ENCODE data around the gene SLC1A4.
"Not testable (repeated sequence)": the region's sequence is repeated elsewhere in the genome, so short reads cannot be mapped to it uniquely, and the experiment has no call there.

The SLC1A4 gene

GRCh38 chr2:64952511-64953482 lies 36.4 kb upstream of the SLC1A4 start:
- no peak for DNase-seq (ENCODE audit: low read depth)
- no peak overlapping the region for H3K4me3 ChIP-seq (ENCODE audit: low read depth, low read length)
- TF ChIP-seq, protein P1, sequence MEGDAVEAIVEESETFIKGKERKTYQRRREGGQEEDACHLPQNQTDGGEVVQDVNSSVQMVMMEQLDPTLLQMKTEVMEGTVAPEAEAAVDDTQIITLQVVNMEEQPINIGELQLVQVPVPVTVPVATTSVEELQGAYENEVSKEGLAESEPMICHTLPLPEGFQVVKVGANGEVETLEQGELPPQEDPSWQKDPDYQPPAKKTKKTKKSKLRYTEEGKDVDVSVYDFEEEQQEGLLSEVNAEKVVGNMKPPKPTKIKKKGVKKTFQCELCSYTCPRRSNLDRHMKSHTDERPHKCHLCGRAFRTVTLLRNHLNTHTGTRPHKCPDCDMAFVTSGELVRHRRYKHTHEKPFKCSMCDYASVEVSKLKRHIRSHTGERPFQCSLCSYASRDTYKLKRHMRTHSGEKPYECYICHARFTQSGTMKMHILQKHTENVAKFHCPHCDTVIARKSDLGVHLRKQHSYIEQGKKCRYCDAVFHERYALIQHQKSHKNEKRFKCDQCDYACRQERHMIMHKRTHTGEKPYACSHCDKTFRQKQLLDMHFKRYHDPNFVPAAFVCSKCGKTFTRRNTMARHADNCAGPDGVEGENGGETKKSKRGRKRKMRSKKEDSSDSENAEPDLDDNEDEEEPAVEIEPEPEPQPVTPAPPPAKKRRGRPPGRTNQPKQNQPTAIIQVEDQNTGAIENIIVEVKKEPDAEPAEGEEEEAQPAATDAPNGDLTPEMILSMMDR (IDR thresholded peaks at IDR 0.05; ENCODE audit: low read depth, low read length, missing control alignments), result no peak

- no peak for DNase-seq (ENCODE audit: low read depth)
- TF ChIP-seq, protein P1 (IDR thresholded peaks at IDR 0.05; ENCODE audit: low read depth, low read length, missing control alignments), result no peak
- no peak overlapping the region for H3K4me3 ChIP-seq (ENCODE audit: low read depth, low read length)
Observed at GRCh38 chr2:64955467-64955866, 33.7 kb upstream of the SLC1A4 start.

GRCh38 chr2:64957109-64957903 lies 31.9 kb upstream of the SLC1A4 start:
- TF ChIP-seq, protein P1 (IDR thresholded peaks at IDR 0.05; ENCODE audit: low read depth, low read length, missing control alignments), result no peak
- no peak for DNase-seq (ENCODE audit: low read depth)
- H3K4me3 ChIP-seq (ENCODE audit: low read depth, low read length), result no peak overlapping the region

DNA sequence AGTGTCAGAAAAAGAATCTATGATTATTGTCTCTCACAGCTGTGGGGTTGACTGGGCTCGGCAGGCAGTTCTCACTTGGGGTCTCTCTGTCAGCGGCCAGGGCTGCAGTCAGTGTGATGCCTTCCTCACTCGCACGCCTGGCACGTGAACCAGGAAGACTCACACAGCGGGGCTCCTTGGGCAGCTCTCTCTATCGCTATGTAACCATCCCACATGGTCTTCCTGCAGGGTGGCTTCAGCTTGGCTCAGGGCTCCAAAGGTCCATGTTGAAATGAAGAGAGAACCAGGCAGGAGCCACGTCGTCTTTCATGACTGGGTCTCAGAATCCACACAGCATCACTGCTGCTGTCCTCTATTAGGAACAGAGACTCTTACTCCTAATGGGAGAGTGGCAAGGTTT lies 30.6 kb upstream of the SLC1A4 start:
- DNase-seq (ENCODE audit: low read depth), result no peak
- TF ChIP-seq, protein P1 (IDR thresholded peaks at IDR 0.05; ENCODE audit: low read depth, low read length, missing control alignments), result no peak
- H3K4me3 ChIP-seq (ENCODE audit: low read depth, low read length), result no peak overlapping the region

DNA sequence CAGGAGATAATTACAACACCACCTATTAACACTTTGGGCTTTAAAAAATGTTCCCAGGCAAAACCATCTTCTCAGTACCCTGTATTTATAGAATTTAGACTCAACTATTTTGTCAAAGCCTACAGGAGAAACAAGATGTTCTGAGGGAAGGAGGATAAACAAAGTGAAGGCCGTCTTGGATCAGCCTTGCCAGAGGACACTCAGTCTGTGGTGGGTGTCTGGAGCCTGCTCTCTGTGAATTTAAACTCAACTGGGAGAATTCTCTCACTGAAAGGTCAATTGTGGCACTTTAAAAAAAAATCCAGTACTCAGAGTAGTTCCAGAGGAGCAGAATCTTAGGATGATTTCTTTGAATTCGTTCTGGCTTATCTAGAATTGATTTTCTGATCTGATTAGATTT lies 28.4 kb upstream of the SLC1A4 start:
- H3K4me3 ChIP-seq (ENCODE audit: low read depth, low read length), result no peak overlapping the region
- DNase-seq (ENCODE audit: low read depth), result no peak
- TF ChIP-seq, protein P1 (IDR thresholded peaks at IDR 0.05; ENCODE audit: low read depth, low read length, missing control alignments), result no peak

DNA sequence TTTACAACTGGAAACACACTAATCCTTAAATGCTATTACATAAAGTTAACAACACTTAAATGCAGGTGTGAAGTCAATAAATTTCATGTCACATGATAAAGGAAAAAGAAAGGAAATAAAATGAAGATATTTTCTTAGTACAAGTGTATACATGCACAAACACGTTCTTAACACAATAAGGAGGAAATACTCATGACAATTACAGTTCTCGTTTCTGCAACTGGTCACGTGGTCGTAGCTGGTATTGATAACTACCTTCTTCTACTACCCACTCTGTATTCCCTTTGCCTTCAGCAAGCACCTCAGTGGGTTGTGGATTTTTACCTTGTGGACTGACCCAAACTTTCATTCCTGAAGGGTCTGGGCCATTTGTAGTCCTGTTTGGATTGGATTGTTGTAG lies 26.1 kb upstream of the SLC1A4 start:
- not testable (repeated sequence) for H3K4me3 ChIP-seq (ENCODE audit: low read depth, low read length); DNase-seq (ENCODE audit: low read depth)

- DNase-seq (ENCODE audit: low read depth), result no peak
- TF ChIP-seq, protein P1 (IDR thresholded peaks at IDR 0.05; ENCODE audit: low read depth, low read length, missing control alignments), result no peak
- no peak overlapping the region for H3K4me3 ChIP-seq (ENCODE audit: low read depth, low read length)
Observed at GRCh38 chr2:64963719-64964118, 25.5 kb upstream of the SLC1A4 start.
